Trophoblast cell (in vitro differentiated cells and primary cell): ENCODE measurements around the gene RALGAPA2.
A peak's percentile ranks its signal among the peaks of the same experiment; 100 is the strongest.

Experiments
- DNase-seq, 2 donors: peaks; one replicate each; pipeline ENCODE4 v3.0.0-alpha.2; 2016
- H2AFZ ChIP-seq: 2 replicates; pipeline ENCODE4 v1.6.1; 2013; ENCODE audit warnings: low read length, moderate library complexity, mild to moderate bottlenecking; ENCODE audit not compliant: insufficient read depth, poor library complexity
- H2AK5ac ChIP-seq: 2 replicates; pipeline ENCODE4 v1.6.1; 2013; ENCODE audit warnings: mild to moderate bottlenecking, low read length
- H2BK120ac ChIP-seq: 2 replicates; pipeline ENCODE4 v1.6.1; 2013; ENCODE audit warnings: low read length, mild to moderate bottlenecking, moderate library complexity; ENCODE audit not compliant: insufficient read depth, poor library complexity
- H2BK12ac ChIP-seq: 2 replicates; pipeline ENCODE4 v1.6.1; 2013; ENCODE audit warnings: mild to moderate bottlenecking, low read length, moderate library complexity
- H2BK5ac ChIP-seq: 2 replicates; pipeline ENCODE4 v1.6.1; 2013; ENCODE audit warnings: low read length, low read depth, moderate library complexity, mild to moderate bottlenecking; ENCODE audit not compliant: poor library complexity
- H3K14ac ChIP-seq: 2 replicates; pipeline ENCODE4 v1.6.1; 2013; ENCODE audit warnings: mild to moderate bottlenecking, low read length
- H3K18ac ChIP-seq: 2 replicates; pipeline ENCODE4 v1.6.1; 2013; ENCODE audit warnings: mild to moderate bottlenecking, low read length
- H3K23ac ChIP-seq: 2 replicates; pipeline ENCODE4 v1.6.1; 2013; ENCODE audit warnings: low read length
- H3K27ac ChIP-seq: 2 replicates; pipeline ENCODE4 v1.5.1; 2013; ENCODE audit warnings: low read depth, mild to moderate bottlenecking, inconsistent platforms, low read length, moderate library complexity
- H3K27me3 ChIP-seq: 2 replicates; pipeline ENCODE4 v1.6.1; 2013; ENCODE audit warnings: inconsistent platforms, mild to moderate bottlenecking, low read length, moderate library complexity; ENCODE audit not compliant: insufficient read depth
- H3K36me3 ChIP-seq, 2 experiments: 1 replicate in 1 of 2; 2 replicates in 1 of 2; pipeline ENCODE4 v1.6.1; 2013; ENCODE audit warnings: low read length in 2 of 2, mild to moderate bottlenecking in 2 of 2, moderate library complexity in 1 of 2; ENCODE audit not compliant: insufficient read depth in 2 of 2, control insufficient read depth in 1 of 2
- H3K4ac ChIP-seq: 2 replicates; pipeline ENCODE4 v1.6.1; 2013; ENCODE audit warnings: low read depth, mild to moderate bottlenecking, low read length, moderate library complexity
- H3K4me1 ChIP-seq, 2 experiments: 1 replicate in 1 of 2; 2 replicates in 1 of 2; pipeline ENCODE4 v1.6.1; 2013; ENCODE audit warnings: low read length in 2 of 2, mild to moderate bottlenecking in 2 of 2, moderate library complexity in 1 of 2; ENCODE audit not compliant: insufficient read depth in 2 of 2, control insufficient read depth in 1 of 2
- H3K4me2 ChIP-seq: 2 replicates; pipeline ENCODE4 v1.6.1; 2013; ENCODE audit warnings: inconsistent platforms, mild to moderate bottlenecking, low read length, moderate library complexity
- H3K4me3 ChIP-seq: 2 replicates; pipeline ENCODE4 v1.5.1; 2013; ENCODE audit warnings: mild to moderate bottlenecking, low read depth, low read length, inconsistent platforms
- H3K79me1 ChIP-seq: one replicate; pipeline ENCODE4 v1.6.1; 2013; ENCODE audit warnings: low read length
- H3K79me2 ChIP-seq: 2 replicates; pipeline ENCODE4 v1.6.1; 2013; ENCODE audit warnings: low read length, mild to moderate bottlenecking; ENCODE audit not compliant: control insufficient read depth, insufficient read depth, poor library complexity
- H3K9ac ChIP-seq: 2 replicates; pipeline ENCODE4 v1.6.1; 2013; ENCODE audit warnings: mild to moderate bottlenecking, low read length
- H3K9me3 ChIP-seq: 2 replicates; pipeline ENCODE4 v1.6.1; 2013; ENCODE audit warnings: low read depth, mild to moderate bottlenecking, control low read depth, inconsistent platforms, low read length; ENCODE audit not compliant: insufficient read depth
- H4K12ac ChIP-seq: 2 replicates; pipeline ENCODE4 v1.6.1; 2013; ENCODE audit warnings: low read depth, mild to moderate bottlenecking, low read length, moderate library complexity
- H4K8ac ChIP-seq: 2 replicates; pipeline ENCODE4 v1.6.1; 2013; ENCODE audit warnings: low read depth, mild to moderate bottlenecking, low read length, moderate library complexity
- H4K91ac ChIP-seq: one replicate; pipeline ENCODE4 v1.6.1; 2013; ENCODE audit warnings: low read depth, mild to moderate bottlenecking, low read length, moderate library complexity
- WGBS: extraction: QIAGEN DNeasy Blood & Tissue Kit; methylation state at CpG from one replicate; pipeline ENCODE4 v1.1.7; 2013; ENCODE audit warnings: missing lambda C conversion rate; ENCODE audit not compliant: insufficient read length, insufficient coverage; ENCODE audit errors: extremely low coverage; 5-methylcytosine and 5-hydroxymethylcytosine counted together

RALGAPA2 gene

GRCh38 chr20:20732641-20733040, 20.2 kb upstream of the RALGAPA2 start:
- Histone ChIP-seq H3K4me3 (no peak overlapping the region), H3K14ac (no peak overlapping the region), H3K9ac (no peak overlapping the region), H3K4me1 (no peaks in the 10 kb centered on the region), H3K4ac (no peak overlapping the region), H3K9me3 (no peaks in the 10 kb centered on the region), H2AFZ (no peak overlapping the region), H2BK120ac (no peak overlapping the region), H3K18ac (no peak overlapping the region), H3K4me2 (no peak overlapping the region), H3K36me3 (no peaks in the 10 kb centered on the region), H2BK5ac (no peak overlapping the region), H4K91ac (no peak overlapping the region), H2BK12ac (no peak overlapping the region), H4K8ac (no peak overlapping the region), H3K27ac (no peak overlapping the region), H3K79me1 (no peaks in the 10 kb centered on the region), H3K79me2 (no peaks in the 10 kb centered on the region), H2AK5ac (no peak overlapping the region), H3K23ac (no peak overlapping the region), H3K27me3 (no peaks in the 10 kb centered on the region), H4K12ac (no peak overlapping the region)
- WGBS, result no CpG with 5 or more reads among the region's 4 CpGs
- DNase-seq, result no peak

DNA sequence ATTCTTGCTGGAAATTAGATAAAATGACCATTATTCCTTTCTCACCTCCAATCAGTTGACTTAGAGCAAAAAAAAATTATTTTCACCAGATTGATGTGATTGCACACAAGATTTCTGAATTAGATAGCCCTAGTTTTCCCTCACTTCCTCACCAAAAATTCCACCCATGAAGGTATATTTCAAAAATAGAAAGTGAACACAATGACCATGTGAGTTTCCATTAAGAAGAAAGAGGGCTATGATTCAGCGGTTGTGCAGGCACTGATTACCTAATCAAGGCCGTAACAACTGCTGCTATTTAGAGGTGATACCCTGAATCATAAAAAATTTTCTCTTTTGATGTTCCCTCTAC, 19.5 kb upstream of the RALGAPA2 start:
- WGBS, result no CpG with 5 or more reads among the region's 2 CpGs
- Histone ChIP-seq H4K8ac (no peak overlapping the region), H3K79me1 (no peaks in the 10 kb centered on the region), H3K4me3 (no peak overlapping the region), H3K18ac (no peak overlapping the region), H3K4ac (no peak overlapping the region), H2BK120ac (no peak overlapping the region), H3K14ac (no peak overlapping the region), H2AFZ (no peak overlapping the region), H4K12ac (no peak overlapping the region), H3K9ac (no peak overlapping the region), H3K9me3 (no peaks in the 10 kb centered on the region), H3K36me3 (no peaks in the 10 kb centered on the region), H4K91ac (no peak overlapping the region), H3K79me2 (no peaks in the 10 kb centered on the region), H3K4me1 (no peaks in the 10 kb centered on the region), H2BK5ac (no peak overlapping the region), H3K4me2 (no peak overlapping the region), H3K27ac (no peak overlapping the region), H2BK12ac (no peak overlapping the region), H3K23ac (no peak overlapping the region), H2AK5ac (no peak overlapping the region), H3K27me3 (no peaks in the 10 kb centered on the region)
- peak; percentile 45 to 65 for DNase-seq

DNA sequence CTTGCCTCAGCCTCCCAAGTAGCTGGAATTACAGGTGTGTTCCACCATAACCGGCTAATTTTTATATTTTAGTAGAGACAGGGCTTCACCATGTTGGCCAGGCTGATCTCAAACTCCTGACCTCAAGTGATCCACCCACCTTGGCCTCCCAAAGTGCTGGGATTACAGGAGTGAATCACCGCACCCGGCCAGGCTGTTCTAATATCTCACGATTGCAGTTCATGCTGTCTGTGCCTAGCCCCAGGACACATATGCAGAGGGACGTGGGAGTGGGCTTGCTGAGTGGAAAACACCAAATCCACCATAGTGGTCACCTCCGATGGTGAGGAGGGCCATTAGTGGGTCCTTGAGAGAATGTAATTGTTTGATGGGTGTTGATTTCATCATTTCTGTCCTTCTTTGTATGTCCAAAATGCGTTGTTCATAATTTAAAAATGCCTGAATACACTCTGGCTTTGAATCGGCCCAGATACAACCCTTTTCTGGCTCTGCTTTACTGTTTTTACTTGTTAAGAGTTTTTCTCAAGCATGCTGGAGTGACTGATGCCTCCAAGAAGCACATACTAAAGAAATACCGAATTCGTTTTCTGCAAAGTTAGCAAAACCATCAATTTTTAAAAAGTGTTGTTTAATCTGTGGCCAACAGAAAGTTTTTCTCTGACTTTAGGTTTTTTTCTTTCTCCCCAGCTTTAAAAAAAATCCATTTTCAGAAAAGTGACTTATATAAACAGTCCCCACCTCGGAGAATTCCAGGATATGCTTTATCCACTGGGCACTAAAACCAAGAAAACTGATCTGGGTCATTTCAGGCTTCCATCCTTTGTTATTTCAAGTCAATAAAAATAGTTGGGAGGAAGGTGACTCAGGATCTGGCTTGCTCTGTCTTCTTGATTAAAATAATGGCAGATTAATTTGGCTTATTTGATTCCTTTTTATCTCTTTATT, 18.8 kb upstream of the RALGAPA2 start:
- WGBS, result no CpG with 5 or more reads among the region's 11 CpGs

GRCh38 chr20:20729563-20729962, 17.1 kb upstream of the RALGAPA2 start:
- Histone ChIP-seq H3K4ac (no peak overlapping the region), H3K36me3 (peaks cover 0 to 1% of the 10 kb centered on the region in 2 experiments), H3K79me2 (no peaks in the 10 kb centered on the region), H3K79me1 (no peaks in the 10 kb centered on the region), H2BK12ac (no peak overlapping the region), H3K9me3 (no peaks in the 10 kb centered on the region), H2BK120ac (no peak overlapping the region), H3K14ac (no peak overlapping the region), H4K12ac (no peak overlapping the region), H3K4me2 (no peak overlapping the region), H3K4me1 (no peaks in the 10 kb centered on the region), H4K91ac (no peak overlapping the region), H3K23ac (no peak overlapping the region), H3K27ac (no peak overlapping the region), H3K9ac (no peak overlapping the region), H2AFZ (no peak overlapping the region), H2AK5ac (no peak overlapping the region), H3K18ac (no peak overlapping the region), H4K8ac (no peak overlapping the region), H2BK5ac (no peak overlapping the region), H3K4me3 (no peak overlapping the region), H3K27me3 (no peaks in the 10 kb centered on the region)
- WGBS, result no CpG with 5 or more reads among the region's 3 CpGs
- no peak for DNase-seq

More for the DNA sequence above, 18.8 kb upstream of the RALGAPA2 start:
- H3K14ac ChIP-seq, result no peak overlapping the region
- H3K23ac ChIP-seq, result no peak overlapping the region
- H4K12ac ChIP-seq, result no peak overlapping the region
- H3K36me3 ChIP-seq, result peaks cover 0 to 1% of the 10 kb centered on the region in 2 experiments
- H4K8ac ChIP-seq, result no peak overlapping the region
- no peaks in the 10 kb centered on the region for H3K9me3 ChIP-seq
- no peak overlapping the region for H2AFZ ChIP-seq
- DNase-seq, result no peak
- H3K4me1 ChIP-seq, result no peaks in the 10 kb centered on the region
- H3K4me2 ChIP-seq, result no peak overlapping the region
- no peak overlapping the region for H3K9ac ChIP-seq
- H2BK12ac ChIP-seq, result no peak overlapping the region
- H2AK5ac ChIP-seq, result no peak overlapping the region
- H3K27ac ChIP-seq, result no peak overlapping the region
- H3K79me2 ChIP-seq, result no peaks in the 10 kb centered on the region
- H4K91ac ChIP-seq, result no peak overlapping the region
- no peaks in the 10 kb centered on the region for H3K27me3 ChIP-seq
- no peak overlapping the region for H3K4ac ChIP-seq
- no peak overlapping the region for H3K4me3 ChIP-seq
- H3K79me1 ChIP-seq, result no peaks in the 10 kb centered on the region
- no peak overlapping the region for H3K18ac ChIP-seq
- no peak overlapping the region for H2BK5ac ChIP-seq
- no peak overlapping the region for H2BK120ac ChIP-seq
